NCI-H128 (cell line): ENCODE data around the gene C10orf67.
"Not testable (repeated sequence)": the region's sequence is repeated elsewhere in the genome, so short reads cannot be mapped to it uniquely, and the experiment has no call there.

ENCODE experiments used
- DNase-seq: peaks from one replicate; lab custom pipeline; 2025; ENCODE audit not compliant: unreplicated experiment; lab: John Stamatoyannopoulos, UW

The C10orf67 gene

GRCh38 chr10:23326544-23327307 lies 17.9 kb downstream of the C10orf67 start:
- no peak for DNase-seq

GRCh38 chr10:23325132-23325531 lies 19.5 kb downstream of the C10orf67 start:
- DNase-seq, result no peak

GRCh38 chr10:23324351-23324750 lies 20.2 kb downstream of the C10orf67 start:
- DNase-seq, result no peak

- DNase-seq, result no peak
These were observed 22.5 kb downstream of the C10orf67 start for GRCh38 chr10:23322082-23322481.

- DNase-seq, result no peak
These were observed 24.8 kb downstream of the C10orf67 start for GRCh38 chr10:23319835-23320234.

- no peak for DNase-seq
These were observed 26.2 kb downstream of the C10orf67 start for GRCh38 chr10:23318359-23318758.

GRCh38 chr10:23317416-23317815 lies 27.2 kb downstream of the C10orf67 start:
- no peak for DNase-seq

GRCh38 chr10:23316406-23316805 lies 28.2 kb downstream of the C10orf67 start:
- no peak for DNase-seq

GRCh38 chr10:23315966-23316365 lies 28.6 kb downstream of the C10orf67 start:
- DNase-seq, result no peak

GRCh38 chr10:23314835-23315239 lies 29.8 kb downstream of the C10orf67 start:
- DNase-seq, result no peak

- no peak for DNase-seq
These were observed 33.6 kb downstream of the C10orf67 start for GRCh38 chr10:23311034-23311433.

- no peak for DNase-seq
These were observed 34.2 kb downstream of the C10orf67 start for GRCh38 chr10:23310404-23310803.

- DNase-seq, result not testable (repeated sequence)
These were observed 44.6 kb downstream of the C10orf67 start for GRCh38 chr10:23299961-23300360.

- no peak for DNase-seq
These were observed 49.9 kb downstream of the C10orf67 start for GRCh38 chr10:23294638-23295247.

- DNase-seq, result no peak
These were observed 50.5 kb downstream of the C10orf67 start for GRCh38 chr10:23293973-23294590.

- peak; percentile 36 for DNase-seq
These were observed 51.4 kb downstream of the C10orf67 start for GRCh38 chr10:23293145-23293724.

GRCh38 chr10:23291551-23292334 lies 52.9 kb downstream of the C10orf67 start:
- DNase-seq, result no peak

GRCh38 chr10:23284674-23285335 lies 59.8 kb downstream of the C10orf67 start:
- DNase-seq, result no peak

GRCh38 chr10:23284155-23284554 lies 60.4 kb downstream of the C10orf67 start:
- no peak for DNase-seq

GRCh38 chr10:23283680-23284079 lies 60.9 kb downstream of the C10orf67 start:
- DNase-seq, result no peak

GRCh38 chr10:23281044-23281433 lies 63.6 kb downstream of the C10orf67 start:
- no peak for DNase-seq
